ENCODE measurements around the gene RELN. TPM values are rescaled to one million over a fixed set of nuclear protein-coding genes. Genes with fewer than 3 reads are reported as not detected.

RELN gene
- total RNA-seq, 1 experiment from 2014 or later = 0.20 TPM

DNA sequence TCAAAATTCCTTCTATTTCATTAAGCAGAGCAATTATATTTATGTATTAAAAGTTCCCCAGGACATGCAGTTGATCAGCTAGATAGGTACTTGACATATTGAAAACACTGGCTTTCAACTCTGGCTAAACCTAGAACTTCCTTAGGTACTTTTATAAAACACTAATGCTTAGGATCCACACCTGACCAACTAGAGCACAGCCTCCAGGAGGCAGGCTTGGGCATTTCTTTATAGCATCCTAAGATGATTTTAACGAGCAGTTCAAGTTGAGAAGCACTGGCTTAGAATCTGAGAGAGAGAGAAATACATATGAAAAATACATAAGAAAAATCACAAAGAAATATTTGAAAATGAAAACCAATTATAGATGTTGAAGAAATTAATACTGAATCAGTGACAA lies 564.3 kb downstream of the RELN start (continued):
- no peak for TF ChIP-seq ATF3 (CRISPR knock-in tag; conservative IDR thresholded peaks at IDR 0.05)
- TF ChIP-seq PREB (CRISPR knock-in tag; IDR thresholded peaks at IDR 0.05; ENCODE audit: borderline replicate concordance) = no peak
- TF ChIP-seq, protein P1, sequence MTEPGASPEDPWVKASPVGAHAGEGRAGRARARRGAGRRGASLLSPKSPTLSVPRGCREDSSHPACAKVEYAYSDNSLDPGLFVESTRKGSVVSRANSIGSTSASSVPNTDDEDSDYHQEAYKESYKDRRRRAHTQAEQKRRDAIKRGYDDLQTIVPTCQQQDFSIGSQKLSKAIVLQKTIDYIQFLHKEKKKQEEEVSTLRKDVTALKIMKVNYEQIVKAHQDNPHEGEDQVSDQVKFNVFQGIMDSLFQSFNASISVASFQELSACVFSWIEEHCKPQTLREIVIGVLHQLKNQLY (CRISPR knock-in tag; IDR thresholded peaks at IDR 0.05) = no peak
- TF ChIP-seq EMX1 (CRISPR knock-in tag; IDR thresholded peaks at IDR 0.05) = no peak

DNA sequence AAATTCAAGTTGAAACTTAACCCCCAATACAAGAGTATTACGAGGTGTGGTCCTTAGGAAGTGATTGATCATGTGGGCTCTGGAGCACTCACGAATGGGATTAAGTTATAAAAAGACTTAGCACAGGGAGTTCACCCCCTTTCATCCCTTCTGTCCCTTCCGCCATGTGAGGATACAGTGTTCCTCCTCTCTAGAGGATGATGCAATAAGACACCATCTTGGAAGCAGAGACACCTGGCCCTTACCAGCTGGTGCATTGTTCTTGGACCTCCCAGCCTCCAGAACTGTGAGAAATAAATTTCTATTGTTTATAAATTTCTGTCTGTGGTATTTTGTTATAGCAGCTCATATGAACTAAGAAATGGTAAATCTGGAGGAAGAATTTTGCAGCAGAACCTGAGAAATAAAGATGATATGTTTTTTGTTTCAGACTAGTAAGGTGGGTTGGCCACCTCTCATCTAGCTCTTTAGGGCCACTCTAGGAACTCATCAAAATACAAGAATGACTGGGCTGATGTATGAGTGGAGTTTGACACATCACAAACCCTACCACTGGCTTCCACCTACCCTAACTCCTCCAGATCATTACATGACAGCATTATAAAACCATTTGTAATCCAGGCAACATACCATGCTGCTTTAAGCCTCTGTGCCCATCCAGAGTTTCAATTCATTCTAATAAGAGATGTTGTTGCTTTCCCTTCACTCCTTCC lies 565.8 kb downstream of the RELN start:
- Mint-ChIP-seq H3K4me1 (no peaks in the 10 kb centered on the region), H3K27me3 (ENCODE audit: low read depth) (no peaks in the 10 kb centered on the region), H3K9me3 (peaks cover 3% of the 10 kb centered on the region), H3K27ac (no peak overlapping the region), H3K36me3 (no peaks in the 10 kb centered on the region), H3K4me3 (no peak overlapping the region)
- ATAC-seq (no peak), DNase-seq (ENCODE audit: low spot score) (no peak)
- ChIA-PET POLR2A (interaction anchor here (0.6 kb wide), 1 partner anchor 94 kb away, joined by 3 read pairs; no protein-coding TSS in a partner anchor), CTCF (no interaction called here)
- TF ChIP-seq, protein P2, sequence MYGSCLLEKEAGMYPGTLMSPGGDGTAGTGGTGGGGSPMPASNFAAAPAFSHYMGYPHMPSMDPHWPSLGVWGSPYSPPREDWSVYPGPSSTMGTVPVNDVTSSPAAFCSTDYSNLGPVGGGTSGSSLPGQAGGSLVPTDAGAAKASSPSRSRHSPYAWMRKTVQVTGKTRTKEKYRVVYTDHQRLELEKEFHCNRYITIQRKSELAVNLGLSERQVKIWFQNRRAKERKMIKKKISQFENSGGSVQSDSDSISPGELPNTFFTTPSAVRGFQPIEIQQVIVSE (CRISPR knock-in tag; IDR thresholded peaks at IDR 0.05; ENCODE audit: borderline replicate concordance) = no peak
- TF ChIP-seq NFATC4 (CRISPR knock-in tag; IDR thresholded peaks at IDR 0.05) (no peak), KAT7 (CRISPR knock-in tag; IDR thresholded peaks at IDR 0.05; ENCODE audit: borderline replicate concordance) (no peak)

Other genes starting within 250 kb of the RELN start
- 21.0 to 23.3 TPM (median 22.2 TPM) in 3 replicates for gene ORC5, start 218.4 kb upstream of the RELN start, total RNA-seq (2021)